Activated CD8-positive, alpha-beta memory T cell treated with anti-CD3 and anti-CD28 coated beads, Interleukin-2, amount 50 U/mL, for 24 hours (primary cell): Measurements from ENCODE around the gene KATNAL1.

Experiments
- DNase-seq: peaks from one replicate; pipeline ENCODE4 v3.0.0-alpha.2; 2020; ENCODE audit errors: extremely low read depth

The KATNAL1 gene

DNA sequence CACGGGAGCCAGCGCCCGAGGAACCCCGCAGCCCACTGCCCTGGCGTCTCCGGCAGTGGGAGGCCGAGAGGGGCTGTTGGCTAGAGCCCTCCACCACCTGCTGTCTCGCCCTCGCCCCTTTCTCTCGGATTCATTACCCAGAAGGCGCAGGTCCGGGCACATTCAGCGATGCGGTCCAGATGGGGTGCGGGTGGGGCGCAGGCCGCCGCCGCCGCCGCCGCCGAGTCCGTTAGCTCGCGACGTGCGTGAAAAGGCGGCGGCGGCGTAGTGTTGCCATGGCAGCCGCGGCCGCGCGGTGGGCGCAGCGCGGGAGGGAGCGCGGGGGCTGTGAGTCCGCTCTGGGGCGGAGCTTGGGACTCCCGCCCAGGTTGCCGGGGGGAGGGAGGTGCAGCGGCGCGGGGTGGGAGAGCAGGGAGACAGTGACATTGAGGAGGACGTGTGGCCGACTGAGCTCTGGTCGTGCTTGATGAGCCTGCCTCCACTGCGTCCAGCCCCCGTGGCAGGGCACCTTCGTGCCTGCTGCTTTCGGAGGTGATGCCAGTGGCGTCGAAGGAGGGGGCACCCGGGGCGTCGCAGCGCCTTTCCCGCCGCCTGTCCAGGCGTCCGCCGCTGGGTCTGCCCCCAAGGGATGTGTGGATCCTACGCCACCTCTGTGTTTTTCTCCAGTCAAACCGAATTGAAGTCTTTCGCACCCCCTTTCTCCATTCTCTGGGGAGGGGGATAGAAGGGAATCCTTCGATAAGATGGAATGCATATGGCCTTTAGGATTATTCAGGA is at the start of gene KATNAL1:
Gene KATNAL1 (minus strand): TSS at position 358 of the 777 bp plus-strand sequence. CDS start 23,774 bp downstream, outside the sequence.
- DNase-seq, result peak; percentile 18

GRCh38 chr13:30355839-30356238 is 48.5 kb upstream of the KATNAL1 start:
- no peak for DNase-seq

DNA sequence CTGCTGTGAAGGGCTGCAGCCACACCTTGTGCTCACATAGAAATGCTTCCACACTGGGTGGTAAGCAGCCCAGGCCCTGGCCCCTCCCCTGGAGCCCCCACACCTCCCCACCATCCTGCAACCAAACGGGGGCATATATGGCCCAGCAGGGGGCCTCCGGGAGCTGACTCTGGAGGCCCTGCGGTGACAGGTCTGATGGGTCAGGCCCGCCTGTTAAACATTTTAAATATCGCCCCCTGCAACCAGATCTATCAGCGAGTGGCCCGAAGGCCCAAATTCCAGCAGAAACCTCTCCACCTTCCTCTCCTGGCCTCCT is 48.0 kb upstream of the KATNAL1 start:
- no peak for DNase-seq

- DNase-seq, result no peak
Observed at GRCh38 chr13:30354493-30355383, 47.4 kb upstream of the KATNAL1 start.

DNA sequence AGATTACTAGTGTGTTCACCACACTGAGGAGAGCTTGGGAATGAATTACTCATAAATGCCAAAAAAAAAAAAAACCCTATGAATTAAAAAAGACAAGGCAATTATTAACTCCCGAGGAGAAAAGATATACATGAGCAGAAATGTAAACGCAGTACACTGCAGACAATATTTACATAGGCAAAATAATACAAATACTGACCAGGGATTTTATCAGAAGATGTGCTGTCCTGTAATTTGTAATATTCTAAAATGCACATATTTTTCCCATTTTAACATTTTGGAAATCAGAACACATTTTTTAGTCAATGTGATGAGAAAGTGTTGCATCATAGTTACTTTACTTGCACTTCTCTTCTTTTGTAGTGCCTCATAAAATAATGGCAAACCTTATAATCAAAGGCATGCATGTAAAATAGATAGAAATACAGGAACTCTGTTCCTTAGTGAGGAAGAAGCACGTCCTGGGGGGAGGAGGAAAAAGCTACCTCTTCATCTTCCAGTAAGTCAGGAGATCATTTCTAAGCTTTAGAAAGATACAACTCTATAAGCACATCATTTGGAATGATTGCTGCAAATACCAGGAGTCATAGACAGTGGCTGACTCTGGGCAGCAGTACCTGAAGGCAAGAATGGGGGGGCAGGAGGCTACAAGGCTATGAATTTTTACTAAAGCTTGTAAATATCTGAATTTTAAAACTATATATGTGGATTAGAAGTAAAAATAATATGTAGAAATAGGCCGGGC is 46.3 kb upstream of the KATNAL1 start:
- DNase-seq, result no peak

GRCh38 chr13:30353060-30353459 is 45.7 kb upstream of the KATNAL1 start:
- DNase-seq, result no peak

DNA sequence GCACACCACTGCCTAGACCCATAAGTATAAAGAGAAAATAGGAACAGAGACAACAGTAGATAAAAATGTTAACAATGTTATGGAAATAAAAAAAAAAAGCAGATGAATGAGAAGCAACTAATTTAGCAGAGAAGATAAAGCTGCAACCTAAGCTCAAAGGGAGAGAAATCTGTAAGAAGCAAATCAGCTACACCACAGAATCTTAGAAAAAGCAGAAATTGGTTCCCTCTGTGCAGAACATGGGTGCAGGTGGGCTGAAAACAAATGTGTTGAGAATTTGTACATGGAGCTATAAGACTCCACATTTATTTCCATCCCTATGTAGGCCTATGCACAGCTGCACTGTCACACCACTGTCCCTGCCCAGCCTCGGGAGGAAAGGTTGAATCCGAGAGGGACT is 44.8 kb upstream of the KATNAL1 start:
- no peak for DNase-seq

DNA sequence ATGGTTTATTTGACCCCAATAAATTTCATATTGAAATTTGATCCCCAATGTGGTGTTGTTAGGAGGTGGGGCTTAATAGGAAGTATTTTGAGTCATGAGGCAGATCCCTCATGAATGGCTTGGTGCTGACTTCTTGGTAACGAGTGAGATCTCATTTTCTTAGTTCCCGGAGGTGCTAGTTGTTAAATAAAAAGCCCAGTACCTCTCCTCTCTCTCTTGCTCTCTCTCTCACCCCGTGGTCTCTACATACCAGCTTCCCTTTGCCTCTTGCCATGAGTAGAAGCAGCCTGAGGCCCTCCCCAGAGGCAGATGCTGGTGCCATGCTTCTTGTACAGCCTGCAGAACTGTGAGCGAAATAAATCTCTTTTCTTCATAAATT is 39.4 kb upstream of the KATNAL1 start:
- DNase-seq, result no peak

DNA sequence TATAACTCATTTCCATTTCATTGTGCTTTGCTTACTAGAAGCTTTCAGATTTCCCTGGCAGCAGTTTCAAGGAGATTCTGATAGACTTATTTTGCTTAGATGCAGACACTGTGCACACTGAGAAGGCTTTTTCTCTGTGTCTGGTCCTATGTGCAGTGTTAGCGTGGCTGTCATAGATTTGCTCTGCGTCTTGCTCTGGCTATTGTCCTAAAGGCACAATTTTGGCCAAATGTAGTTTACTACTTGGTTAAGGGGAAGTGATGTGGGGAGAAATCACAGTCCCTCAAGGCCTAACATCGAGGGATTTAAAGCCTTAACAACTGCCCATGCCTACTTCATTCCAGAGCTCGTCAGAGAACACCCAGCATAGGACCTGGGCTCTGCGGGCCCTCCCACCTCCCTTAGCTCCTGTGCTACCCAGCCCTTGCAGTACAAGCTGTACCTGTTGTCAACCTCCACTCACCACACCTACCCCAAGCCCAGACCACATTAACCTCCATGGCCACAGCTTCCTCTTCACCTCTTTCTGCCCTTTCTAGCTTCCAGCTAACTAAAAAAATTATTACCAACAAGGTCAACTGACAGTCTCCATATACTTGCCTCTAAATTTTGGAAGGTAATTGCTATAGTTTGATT is 38.9 kb upstream of the KATNAL1 start:
- DNase-seq, result no peak

DNA sequence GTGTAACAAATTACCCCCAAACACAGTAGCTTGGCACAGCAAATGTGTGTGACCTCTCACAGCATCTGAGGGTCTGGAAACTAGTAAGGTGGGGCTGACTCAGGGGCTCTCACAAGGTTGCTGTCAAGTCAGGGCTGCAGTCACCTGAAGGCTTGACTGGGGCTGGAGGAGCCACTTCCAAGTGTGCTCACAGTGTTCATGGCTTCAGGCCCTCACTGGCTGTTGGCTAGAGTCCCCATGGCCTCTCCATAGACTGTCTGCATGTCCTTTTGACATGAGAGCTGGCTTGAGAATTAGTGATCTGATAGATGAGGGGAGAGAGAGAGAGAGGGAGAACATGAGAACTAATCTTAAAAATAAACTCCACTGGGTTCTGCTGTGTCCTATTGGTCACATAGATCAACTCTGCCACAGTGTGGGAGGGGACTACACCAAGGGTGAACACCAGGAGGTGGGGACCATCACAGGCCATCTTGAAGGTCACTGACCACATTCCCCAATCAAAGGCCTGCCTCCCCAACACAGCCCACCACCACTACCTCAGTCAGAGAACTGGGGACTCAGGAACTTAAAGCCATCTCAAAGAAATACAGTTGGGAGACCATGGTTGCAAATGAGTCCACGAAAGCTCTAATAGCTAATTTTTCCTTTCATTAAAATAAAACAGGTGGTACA is 38.2 kb upstream of the KATNAL1 start:
- DNase-seq, result no peak

DNA sequence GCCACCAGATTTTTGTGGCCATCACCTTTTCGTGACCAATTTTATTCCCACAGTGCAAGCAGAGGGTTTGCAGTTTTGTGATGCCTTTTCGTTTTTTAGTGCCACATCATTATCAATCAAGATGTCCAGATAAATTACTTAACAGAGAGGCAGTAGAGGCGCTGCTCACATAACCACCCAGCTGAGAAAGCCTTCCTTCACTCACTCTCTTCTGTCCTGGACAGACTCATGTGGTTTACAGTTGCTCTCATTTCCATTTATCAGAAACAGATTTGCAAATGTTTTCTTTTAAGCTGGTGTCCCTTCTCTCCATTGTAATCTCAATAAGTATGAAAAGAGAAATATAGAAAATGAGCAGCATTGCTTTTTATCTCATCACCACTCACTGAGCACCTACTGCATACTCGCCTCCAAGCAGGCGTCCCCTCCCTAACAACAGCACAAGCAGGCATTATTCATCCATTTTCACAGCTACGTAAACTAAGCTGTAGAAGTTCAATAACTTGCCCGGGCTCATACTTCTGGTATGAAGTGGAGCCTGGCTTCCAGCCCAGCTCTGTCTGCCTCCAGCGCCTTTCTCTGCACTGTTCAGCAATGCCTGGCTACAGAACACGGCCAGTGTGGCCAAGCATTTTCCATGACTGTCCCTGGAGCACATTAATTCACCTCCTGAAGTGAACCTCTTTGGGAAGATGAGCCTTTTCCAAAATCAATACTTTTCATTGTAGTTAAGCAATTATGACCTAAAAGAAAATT is 34.6 kb upstream of the KATNAL1 start:
- no peak for DNase-seq

DNA sequence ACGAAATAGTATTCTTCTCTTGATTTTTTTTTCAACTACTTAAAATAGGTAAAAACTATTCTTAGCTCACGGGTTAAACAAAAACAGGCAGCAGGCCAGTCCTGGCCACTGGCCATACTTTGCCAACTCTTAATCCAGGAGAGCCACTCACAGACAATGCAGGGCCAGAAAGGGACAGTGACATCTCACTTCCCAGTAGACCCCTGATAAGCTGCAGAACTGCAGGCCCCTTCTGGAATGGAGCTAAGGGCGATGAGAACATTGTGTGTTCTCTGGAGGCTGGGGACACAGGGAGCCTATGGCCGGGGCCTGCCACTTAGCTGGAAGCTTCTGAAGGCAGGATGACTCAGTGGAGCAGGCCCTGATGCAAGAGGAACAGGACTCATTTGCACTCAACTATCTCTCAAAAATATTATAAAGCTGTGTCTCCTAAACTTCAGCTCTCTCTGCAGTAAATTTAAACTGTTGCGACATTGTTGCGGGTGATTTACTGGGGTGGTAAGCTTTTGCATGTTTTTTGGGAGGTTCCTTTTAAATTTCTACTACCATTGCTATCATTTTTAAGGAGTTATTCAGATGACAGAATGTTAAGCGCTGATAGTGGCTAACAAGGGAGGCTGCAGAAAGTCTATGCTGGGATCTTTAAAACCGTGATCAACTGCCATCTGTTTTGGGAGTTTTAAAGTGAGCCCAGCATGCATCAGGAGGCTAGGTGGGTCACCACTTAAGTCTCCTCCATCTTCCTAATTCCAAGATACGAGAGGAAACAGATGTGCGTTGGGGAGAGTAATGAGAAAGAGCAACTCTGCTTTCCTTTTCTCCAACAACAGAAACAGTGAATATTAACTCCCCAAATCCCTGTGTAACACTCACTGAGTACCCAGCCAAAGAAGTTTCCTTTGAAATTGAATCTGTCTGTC is 33.2 kb upstream of the KATNAL1 start:
- no peak for DNase-seq

DNA sequence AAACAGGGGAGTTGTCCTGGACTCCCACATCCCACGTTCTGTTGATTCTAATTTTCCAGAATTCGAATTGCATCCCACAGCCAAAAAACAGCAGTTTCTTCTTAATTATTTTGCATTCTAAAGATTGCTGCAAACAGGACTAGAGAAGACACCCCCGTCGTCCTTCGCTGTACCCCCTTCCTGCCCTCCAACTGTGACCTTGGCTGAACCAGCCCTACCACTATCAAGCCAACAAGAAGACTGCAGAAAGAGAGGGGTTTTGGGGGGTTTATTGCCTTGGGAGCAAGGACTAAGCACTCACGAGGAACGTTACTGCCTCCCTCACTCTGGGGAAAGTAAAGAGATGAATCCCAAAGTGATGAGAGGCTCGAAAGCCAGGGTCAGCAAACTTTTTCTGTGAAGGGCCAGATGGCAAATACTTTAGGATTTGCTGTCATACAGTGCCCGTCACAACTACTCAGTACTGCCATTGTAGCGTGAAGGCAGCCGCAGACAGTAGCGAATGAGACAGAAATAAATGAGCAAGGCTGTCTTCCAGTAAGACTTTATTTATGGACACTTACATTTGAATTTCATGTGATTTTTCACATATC is 32.5 kb upstream of the KATNAL1 start:
- no peak for DNase-seq

GRCh38 chr13:30338952-30339351 is 31.6 kb upstream of the KATNAL1 start:
- no peak for DNase-seq

DNA sequence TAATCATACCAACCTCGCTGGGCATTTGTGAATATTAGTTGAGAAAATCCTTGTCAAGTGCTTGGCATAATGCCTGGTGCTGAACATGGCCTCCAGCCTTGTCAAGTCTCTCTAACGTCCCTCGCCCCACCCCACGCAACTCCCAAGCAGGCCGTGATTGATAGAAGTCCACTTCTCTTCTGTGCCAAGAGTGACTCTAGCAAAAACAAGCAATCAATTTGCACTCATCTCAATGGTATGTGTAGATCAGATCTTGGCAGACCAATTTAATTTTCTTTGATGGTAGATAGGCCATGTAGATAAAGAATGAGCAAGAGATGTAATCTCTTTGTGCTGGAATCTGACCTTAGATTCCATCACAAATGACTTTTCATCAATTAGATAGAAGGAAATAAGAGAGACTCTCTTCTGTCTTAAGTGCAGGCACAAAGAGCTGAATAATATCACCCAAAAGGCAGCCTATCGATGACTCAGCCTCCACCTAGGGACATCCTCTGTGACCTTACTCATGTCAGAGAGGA is 31.0 kb upstream of the KATNAL1 start:
- no peak for DNase-seq

DNA sequence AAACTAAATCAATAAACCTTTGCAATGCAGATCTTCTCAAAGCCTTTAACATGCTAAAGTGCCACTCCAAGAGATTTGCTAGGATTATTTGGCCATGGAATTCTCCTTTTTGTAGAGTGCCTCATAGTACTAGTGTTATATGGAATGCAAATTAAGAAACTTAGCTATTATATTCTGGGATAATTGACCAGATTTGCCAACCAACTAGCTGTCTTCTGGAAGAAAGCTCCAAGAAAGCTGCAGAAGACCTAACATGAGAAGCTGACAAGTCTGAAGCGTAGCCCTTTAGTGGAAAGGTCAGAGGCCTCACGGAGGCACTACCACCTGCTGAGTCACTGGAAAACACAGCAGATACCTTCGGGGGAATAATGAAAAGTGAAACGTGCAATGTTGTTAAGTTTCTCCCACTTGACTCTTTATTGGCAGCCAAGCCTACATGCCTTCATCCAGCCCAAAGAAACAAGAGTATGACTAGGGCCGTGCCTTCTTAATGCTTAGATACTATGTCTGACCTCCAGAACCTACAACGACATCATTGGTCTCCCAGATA is 29.8 kb upstream of the KATNAL1 start:
- DNase-seq, result no peak

DNA sequence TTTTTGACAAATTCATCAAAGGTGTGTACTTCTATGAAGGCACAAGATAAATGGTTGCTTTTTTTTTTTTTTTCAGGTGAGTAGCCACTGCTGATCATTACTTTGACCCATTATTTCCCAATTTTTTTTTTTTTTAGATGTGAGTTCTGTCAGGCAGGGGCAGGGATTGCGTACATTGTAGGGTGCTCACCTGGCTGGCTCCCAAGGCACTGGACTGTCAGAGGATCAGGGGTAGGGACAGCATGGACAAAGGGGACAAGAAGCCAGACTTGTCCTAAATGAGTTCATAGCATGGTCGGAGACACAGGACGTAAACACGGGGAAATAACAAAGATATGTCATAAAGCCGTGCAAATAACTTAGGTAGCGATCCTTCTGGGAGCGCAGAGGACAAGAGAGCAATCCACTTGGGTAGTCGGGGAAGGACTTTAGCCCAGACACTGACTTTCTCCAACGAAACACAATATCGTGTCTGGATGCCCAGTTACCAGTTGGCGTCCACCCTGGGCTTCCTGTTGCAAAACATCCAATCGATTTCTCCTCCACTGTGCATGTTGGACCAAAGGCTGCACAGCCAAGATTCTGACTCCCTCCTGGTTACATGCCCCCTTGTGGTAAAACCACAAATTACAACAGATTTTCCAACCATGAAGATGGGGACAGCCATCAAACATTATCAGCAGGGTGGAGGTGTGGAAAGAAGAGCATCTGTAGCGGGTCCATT is 27.5 kb upstream of the KATNAL1 start:
- DNase-seq, result no peak

GRCh38 chr13:30333616-30334015 is 26.3 kb upstream of the KATNAL1 start:
- no peak for DNase-seq
